Measurements from ENCODE around the gene CCDC137. TPM values are rescaled to one million over a fixed set of nuclear protein-coding genes. Genes with fewer than 3 reads are reported as not detected.

Gene CCDC137
- 6.7 and 7.5 TPM in 2 replicates for total RNA-seq

GRCh38 chr17:81666342-81667191 is at the start of gene CCDC137, which contains the start of gene OXLD1:
Gene CCDC137, plus strand, starts transcription at chr17:81666737. Its CDS starts 30 bp downstream, at chr17:81666767.
Gene OXLD1, minus strand, starts transcription at chr17:81666605. Its CDS starts 28 bp downstream, at chr17:81666577.

GRCh38 chr17:81636505-81637288 is 29.8 kb upstream of the CCDC137 start, which contains the start of the genes NPLOC4 and TSPAN10:
Gene NPLOC4, minus strand, starts transcription at chr17:81637112. Its CDS starts 182 bp downstream, at chr17:81636930.
Gene TSPAN10, plus strand, starts transcription at chr17:81637196. Its CDS starts 5,217 bp downstream, at chr17:81642413.

GRCh38 chr17:81656118-81656743 is 10.3 kb upstream of the CCDC137 start, which contains the start of gene PDE6G:
Gene PDE6G, minus strand, starts transcription at chr17:81656542. Its CDS starts 3,237 bp downstream, at chr17:81653305.

GRCh38 chr17:81683584-81684441 is 17.3 kb downstream of the CCDC137 start, which contains the start of the genes ARL16 and HGS:
Gene ARL16, minus strand, starts transcription at chr17:81683797. Its CDS starts 44 bp downstream, at chr17:81683753.
Gene HGS, plus strand, starts transcription at chr17:81684011. Its CDS starts 56 bp downstream, at chr17:81684067.

GRCh38 chr17:81702934-81703746 is 36.6 kb downstream of the CCDC137 start, which contains the start of gene MRPL12:
Gene MRPL12, plus strand, starts transcription at chr17:81703367. Its CDS starts 135 bp downstream, at chr17:81703502.

GRCh38 chr17:81711814-81712467 is 45.4 kb downstream of the CCDC137 start, which contains the start of gene SLC25A10:
Gene SLC25A10, plus strand, starts transcription at chr17:81712284. Its CDS starts 143 bp downstream, at chr17:81712427.

Other genes starting within 250 kb of the CCDC137 start
- 4,782 and 5,091 TPM in 2 replicates for gene ACTG1, start 153.9 kb upstream of the CCDC137 start, total RNA-seq
- gene FSCN2, start 138.4 kb upstream of the CCDC137 start, total RNA-seq, result 0.25 and 1.1 TPM in 2 replicates
- 27.2 and 29.4 TPM in 2 replicates for gene FAAP100, start 114.4 kb upstream of the CCDC137 start, total RNA-seq
- gene NPLOC4, start 29.6 kb upstream of the CCDC137 start, total RNA-seq, result 33.5 and 42.5 TPM in 2 replicates
- 0.75 and 1.1 TPM in 2 replicates for gene TSPAN10, start 29.5 kb upstream of the CCDC137 start, total RNA-seq
- gene PDE6G, start 10.2 kb upstream of the CCDC137 start, total RNA-seq, result 0.98 TPM in 1 of 2 replicates, not detected in the other
- 33.4 and 34.4 TPM in 2 replicates for gene OXLD1, start 132 bp upstream of the CCDC137 start, total RNA-seq
- 23.2 and 26.5 TPM in 2 replicates for gene ARL16, start 17.1 kb downstream of the CCDC137 start, total RNA-seq
- 62.0 and 64.1 TPM in 2 replicates for gene HGS, start 17.3 kb downstream of the CCDC137 start, total RNA-seq
- gene MRPL12, start 36.6 kb downstream of the CCDC137 start, total RNA-seq, result 52.2 and 52.5 TPM in 2 replicates
- 4.2 and 5.9 TPM in 2 replicates for gene SLC25A10, start 45.5 kb downstream of the CCDC137 start, total RNA-seq
- gene GCGR, start 137.4 kb downstream of the CCDC137 start, total RNA-seq, result not detected in 2 replicates
- 82.7 and 89.0 TPM in 2 replicates for gene MCRIP1, start 166.6 kb downstream of the CCDC137 start, total RNA-seq
- gene PPP1R27, start 168.3 kb downstream of the CCDC137 start, total RNA-seq, result not detected in 2 replicates
- gene P4HB, start 193.8 kb downstream of the CCDC137 start, total RNA-seq, result 2,196 and 3,205 TPM in 2 replicates
- 156 and 187 TPM in 2 replicates for gene ARHGDIA, start 204.6 kb downstream of the CCDC137 start, total RNA-seq
- 50.2 and 68.7 TPM in 2 replicates for gene ALYREF, start 224.8 kb downstream of the CCDC137 start, total RNA-seq
- 130 and 178 TPM in 2 replicates for gene ANAPC11, start 225.0 kb downstream of the CCDC137 start, total RNA-seq
- 0.62 and 1.8 TPM in 2 replicates for gene NPB, start 235.5 kb downstream of the CCDC137 start, total RNA-seq
- gene PCYT2, start 244.7 kb downstream of the CCDC137 start, total RNA-seq, result 25.5 and 40.9 TPM in 2 replicates